ENCODE results near the gene NOS2.

Gene NOS2

DNA sequence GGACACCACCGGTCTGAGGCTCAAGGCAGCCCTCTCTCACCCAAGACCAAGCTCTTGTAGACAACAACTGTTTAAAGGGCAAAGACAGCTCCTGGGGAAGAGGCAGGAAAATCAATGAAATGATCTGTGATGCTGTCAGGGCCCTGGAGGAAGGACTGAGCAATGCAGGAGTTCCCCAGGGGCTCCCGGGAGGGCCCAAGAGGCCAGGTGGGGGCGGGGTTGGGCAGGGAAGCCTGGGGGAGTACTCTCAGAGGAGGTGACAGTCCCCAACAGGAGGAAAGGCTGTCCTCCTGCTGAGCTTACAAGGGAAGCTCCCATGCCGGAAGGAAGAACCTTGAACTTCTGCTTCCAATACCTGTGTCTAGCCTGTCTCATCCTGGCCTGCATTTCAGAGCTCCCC, 8.3 kb upstream of the NOS2 start:
- ChIA-PET POLR2A (ENCODE audit: low non-redundant PET) (no interaction called here), CTCF (interaction anchor here (0.6 to 4.8 kb wide), 3 partner anchors 71 to 208 kb away, joined by 3 to 103 read pairs (median 3); no protein-coding TSS in a partner anchor)
- no peak for TF ChIP-seq CTCF (conservative IDR thresholded peaks at IDR 0.05; ENCODE audit: low read depth)
- no peak for DNase-seq (ENCODE audit: low spot score)
- no peak overlapping the region for H3K27ac ChIP-seq

DNA sequence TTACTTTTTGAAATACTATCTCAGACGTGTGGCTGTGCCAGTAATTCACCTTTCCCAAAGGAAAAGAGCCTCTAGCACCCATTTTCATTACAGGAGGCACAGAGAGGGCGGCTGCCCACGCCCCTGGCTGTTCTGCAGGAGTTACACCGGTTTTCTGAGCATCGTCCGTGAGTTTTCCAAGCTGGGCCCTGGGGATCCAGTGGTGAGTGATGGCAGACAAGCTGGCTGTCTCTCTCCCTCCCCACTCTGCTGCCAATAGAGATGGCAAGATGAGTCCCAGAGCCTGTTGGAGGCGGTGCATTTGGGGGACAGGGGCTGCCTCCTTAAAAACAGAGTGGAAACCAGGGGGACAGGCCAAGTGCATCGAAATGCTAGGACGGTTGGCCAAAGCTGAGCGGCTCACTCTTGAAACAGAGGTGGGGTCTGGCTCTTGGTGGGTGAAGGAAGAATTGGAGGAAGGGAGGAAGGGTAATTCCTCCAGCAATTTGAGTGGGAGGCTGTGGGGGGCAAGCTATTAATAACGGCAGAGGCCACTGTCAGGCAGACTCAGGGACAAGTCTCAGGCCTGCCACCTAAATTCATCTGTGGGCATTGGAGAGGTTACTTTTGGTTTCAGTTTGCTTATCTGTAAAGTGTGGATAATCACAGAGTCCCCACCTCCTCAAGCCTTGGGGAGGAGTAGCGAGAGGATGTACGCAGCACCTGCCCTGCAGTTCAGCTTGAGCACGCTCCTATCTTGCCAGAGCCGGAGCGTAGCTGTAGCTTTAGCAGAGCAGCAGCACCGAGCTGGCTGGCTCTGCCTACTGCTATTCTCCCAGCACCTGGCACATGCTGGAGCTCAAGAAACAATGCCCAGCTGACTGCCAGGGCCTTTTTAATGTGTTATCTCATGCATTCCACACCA, 7.5 kb upstream of the NOS2 start:
- H3K27ac ChIP-seq, result no peak overlapping the region
- TF ChIP-seq CTCF (conservative IDR thresholded peaks at IDR 0.05; ENCODE audit: low read depth), result no peak
- DNase-seq (ENCODE audit: low spot score), result no peak
- ChIA-PET POLR2A (ENCODE audit: low non-redundant PET) (no interaction called here), CTCF (interaction anchor here (0.7 to 4.8 kb wide), 3 partner anchors 72 to 86 kb away, joined by 3 to 103 read pairs (median 4); no protein-coding TSS in a partner anchor)

GRCh38 chr17:27805520-27806146, 5.3 kb upstream of the NOS2 start:
- TF ChIP-seq CTCF (conservative IDR thresholded peaks at IDR 0.05; ENCODE audit: low read depth), result peak; percentile 78
- DNase-seq (ENCODE audit: low spot score), result peak; percentile 83
- no peak overlapping the region for H3K27ac ChIP-seq
- ChIA-PET POLR2A (ENCODE audit: low non-redundant PET) (interaction anchor here (0.5 to 0.6 kb wide), 2 partner anchors 44 to 75 kb away, joined by 3 read pairs; no protein-coding TSS in a partner anchor), CTCF (interaction anchor here (0.6 to 4.8 kb wide), 14 partner anchors 9 to 446 kb away, joined by 3 to 103 read pairs (median 5); no protein-coding TSS in a partner anchor)

DNA sequence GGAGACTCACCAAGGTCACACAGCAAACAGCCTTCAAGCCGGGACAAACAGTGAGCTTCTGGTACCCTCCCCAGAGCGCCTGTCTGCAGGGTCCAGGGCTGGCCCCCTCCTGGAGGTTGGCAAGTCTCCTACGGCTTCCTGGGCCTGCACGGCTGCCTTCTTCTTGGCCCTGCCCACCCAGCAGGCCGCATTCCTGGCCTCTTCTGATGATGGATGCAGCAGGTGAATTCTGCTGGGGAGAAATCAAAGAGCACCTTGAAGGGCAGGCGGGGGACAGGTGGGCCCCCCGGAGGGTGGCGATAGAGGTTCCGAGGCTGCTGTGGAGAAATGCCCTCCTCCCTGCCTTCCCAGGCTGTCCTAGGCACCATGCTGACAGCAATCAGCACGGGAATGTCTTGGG, 3.8 kb upstream of the NOS2 start:
- ChIA-PET CTCF (interaction anchor here (2.2 to 4.8 kb wide), 2 partner anchors 10 to 76 kb away, joined by 11 to 103 read pairs; no protein-coding TSS in a partner anchor), POLR2A (ENCODE audit: low non-redundant PET) (no interaction called here)
- no peak for DNase-seq (ENCODE audit: low spot score)
- no peak overlapping the region for H3K27ac ChIP-seq
- no peak for TF ChIP-seq CTCF (conservative IDR thresholded peaks at IDR 0.05; ENCODE audit: low read depth)

DNA sequence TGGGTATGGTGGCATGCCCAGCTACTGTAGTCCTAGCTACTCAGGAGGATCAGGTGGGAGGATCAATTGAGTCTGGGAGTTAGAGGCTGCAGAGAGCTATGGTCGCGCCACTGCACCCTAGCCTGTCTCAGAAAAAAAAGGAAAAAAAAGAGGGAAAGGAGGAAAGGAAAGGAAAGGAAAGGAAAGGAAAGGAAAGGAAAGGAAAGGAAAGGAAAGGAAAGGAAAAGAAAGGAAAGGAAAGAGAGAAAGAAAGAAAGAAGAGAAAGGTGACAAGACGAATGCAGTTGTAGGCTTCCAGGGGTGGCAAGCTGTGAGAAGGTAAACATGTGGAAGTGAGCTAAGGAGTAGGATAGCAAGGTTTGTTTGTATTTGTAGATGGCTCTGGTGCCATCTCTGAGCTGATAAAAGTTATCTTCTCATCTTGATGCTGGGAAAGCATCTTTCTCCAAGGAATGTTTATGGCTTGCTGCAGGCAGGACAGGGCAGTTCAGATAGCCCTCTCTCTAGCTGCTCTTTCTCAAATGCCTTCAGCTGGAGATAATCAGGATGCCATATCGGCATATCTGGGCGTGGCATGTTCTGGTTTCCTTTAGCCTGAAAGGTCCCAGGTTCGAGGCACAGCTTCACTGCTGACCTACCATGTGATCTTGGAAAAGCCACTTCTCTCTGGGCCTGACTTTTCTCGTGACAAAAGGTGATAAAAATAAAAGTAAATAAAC, 2.8 kb upstream of the NOS2 start:
- POLR2A ChIA-PET (ENCODE audit: low non-redundant PET), result no interaction called here
- no peak for TF ChIP-seq CTCF (conservative IDR thresholded peaks at IDR 0.05; ENCODE audit: low read depth)
- DNase-seq (ENCODE audit: low spot score), result no peak
- no peak overlapping the region for H3K27ac ChIP-seq
- CTCF ChIA-PET, result interaction anchor here (1.5 kb wide), 1 partner anchor 76 kb away, joined by 4 read pairs; no protein-coding TSS in a partner anchor

DNA sequence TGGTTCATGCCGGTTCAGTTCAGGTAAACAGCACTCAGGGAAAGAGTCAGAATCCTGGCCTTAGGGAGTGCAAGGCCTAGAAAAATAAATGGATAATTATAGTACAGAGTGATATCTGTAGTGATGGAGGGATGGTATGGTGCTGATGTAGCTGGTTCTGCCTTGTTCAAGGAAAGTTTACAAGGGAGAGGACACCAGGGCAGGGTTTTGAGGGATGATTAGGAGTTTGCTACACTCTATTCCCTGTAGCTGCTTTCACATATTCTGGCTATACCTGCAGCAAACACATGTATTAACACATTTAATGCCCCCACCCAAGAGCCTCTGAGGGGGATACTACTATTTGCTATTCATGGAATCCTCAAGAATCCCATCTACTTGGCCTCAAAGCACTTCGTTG, 1.7 kb upstream of the NOS2 start:
- POLR2A ChIA-PET (ENCODE audit: low non-redundant PET), result no interaction called here
- no peak overlapping the region for H3K27ac ChIP-seq
- no peak for DNase-seq (ENCODE audit: low spot score)
- no peak for TF ChIP-seq CTCF (conservative IDR thresholded peaks at IDR 0.05; ENCODE audit: low read depth)
- CTCF ChIA-PET, result interaction anchor here (1.0 kb wide), 1 partner anchor 78 kb away, joined by 3 read pairs; no protein-coding TSS in a partner anchor
